Testis (tissue), 3 donors: ENCODE results near the gene ADD3. TPM values are rescaled to one million over a fixed set of nuclear protein-coding genes. Genes with fewer than 3 reads are reported as not detected.

Source experiments
- DNase-seq: peaks from one replicate; pipeline ENCODE4 v3.0.0-alpha.2; 2019
- H3K27ac ChIP-seq, 2 donors: fragments of 200-600 bp; sonication (generic); one replicate each; pipeline ENCODE4 v1.5.1; 2019
- H3K27me3 ChIP-seq: fragments of 200-600 bp; sonication (generic); one replicate; pipeline ENCODE4 v1.5.1; 2019
- H3K36me3 ChIP-seq: fragments of 200-600 bp; sonication (generic); one replicate; pipeline ENCODE4 v1.5.1; 2017; ENCODE audit warnings: low read depth; ENCODE audit errors: missing control alignments
- H3K4me1 ChIP-seq: fragments of 200-600 bp; sonication (generic); one replicate; pipeline ENCODE4 v1.5.1; 2019
- H3K4me3 ChIP-seq, 2 donors: fragments of 200-600 bp; sonication (generic); one replicate each; pipeline ENCODE4 v1.5.1; 2017 to 2019
- H3K9me3 ChIP-seq: fragments of 200-600 bp; sonication (generic); one replicate; pipeline ENCODE4 v1.5.1; 2017
- POLR2A ChIP-seq: fragments of 450-650 bp; IDR thresholded peaks from one replicate; pipeline ENCODE4 v1.6.1; 2017; ENCODE audit warnings: antibody characterized with exemption, mild to moderate bottlenecking, moderate library complexity
- WGBS, 2 donors: methylation state at CpG; one replicate each; pipeline ENCODE4 v1.1.5; 2018; 5-methylcytosine and 5-hydroxymethylcytosine counted together
- intact Hi-C: fragments of 100-400 bp; cut with DNase I; formaldehyde crosslinking; loops from one replicate; pipeline ENCODE4 v1.15.1; 2023; ENCODE audit warnings: low total_unique reads
- polyA plus RNA-seq: library from polyadenylated mRNA; stranded (reverse); fragments of 350-450 nt; fragmentation: Illumina TruSeq; extraction: RNeasy Lipid Tissue Mini Kit (QIAGEN cat#74804); gene quantifications from one replicate; pipeline ENCODE4 v1.2.3, GENCODE V29; 2014; ENCODE audit warnings: low read depth, low replicate concordance; ENCODE audit not compliant: insufficient read depth
- total RNA-seq, 2 donors: library from RNA; depleted of rRNA; stranded (reverse); fragments of >200 nt; gene quantifications; one replicate each; pipeline ENCODE4 v1.2.3, GENCODE V29; 2016
- TF ChIP-seq, protein P1 (sequence below), 3 experiments: fragments of 450-650 bp in 2 of 3; fragments of 200-600 bp in 1 of 3; sonication (generic) in 1 of 3; IDR thresholded peaks; one replicate each; pipeline ENCODE4 v1.5.1; 2016 to 2019; ENCODE audit warnings: antibody characterized with exemption in 3 of 3, mild to moderate bottlenecking in 2 of 3, moderate library complexity in 1 of 3

The ADD3 gene
- total and polyA plus RNA-seq, 3 donors from 2014 or later: 155 to 394 (median 240) TPM

DNA sequence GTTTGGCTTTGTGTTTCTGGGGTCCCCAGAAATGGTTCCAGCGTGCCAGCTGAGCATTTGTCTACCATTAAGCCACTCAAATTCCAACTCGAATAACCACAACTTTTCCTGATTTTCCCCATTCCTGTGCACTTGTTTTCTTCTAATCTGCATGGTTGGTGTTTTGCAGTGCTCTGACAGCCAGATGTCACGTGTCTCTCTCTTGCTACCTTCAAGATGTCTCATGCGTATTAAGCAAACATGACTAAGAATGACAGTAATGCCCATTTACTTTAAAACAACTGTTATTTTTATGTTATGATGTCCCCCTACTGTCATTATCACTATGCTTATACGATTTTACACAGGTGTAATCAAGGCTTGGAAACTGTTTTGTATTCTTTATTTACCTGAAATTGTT is 164.4 kb downstream of the ADD3 start:
- no peak for DNase-seq
- Histone ChIP-seq H3K36me3 (no peaks in the 10 kb centered on the region), H3K27me3 (no peaks in the 10 kb centered on the region), H3K4me1 (peaks cover 9% of the 10 kb centered on the region), H3K9me3 (no peaks in the 10 kb centered on the region), H3K27ac (no peak overlapping the region), H3K4me3 (no peak overlapping the region)
- TF ChIP-seq POLR2A: no peak
- TF ChIP-seq, protein P1, sequence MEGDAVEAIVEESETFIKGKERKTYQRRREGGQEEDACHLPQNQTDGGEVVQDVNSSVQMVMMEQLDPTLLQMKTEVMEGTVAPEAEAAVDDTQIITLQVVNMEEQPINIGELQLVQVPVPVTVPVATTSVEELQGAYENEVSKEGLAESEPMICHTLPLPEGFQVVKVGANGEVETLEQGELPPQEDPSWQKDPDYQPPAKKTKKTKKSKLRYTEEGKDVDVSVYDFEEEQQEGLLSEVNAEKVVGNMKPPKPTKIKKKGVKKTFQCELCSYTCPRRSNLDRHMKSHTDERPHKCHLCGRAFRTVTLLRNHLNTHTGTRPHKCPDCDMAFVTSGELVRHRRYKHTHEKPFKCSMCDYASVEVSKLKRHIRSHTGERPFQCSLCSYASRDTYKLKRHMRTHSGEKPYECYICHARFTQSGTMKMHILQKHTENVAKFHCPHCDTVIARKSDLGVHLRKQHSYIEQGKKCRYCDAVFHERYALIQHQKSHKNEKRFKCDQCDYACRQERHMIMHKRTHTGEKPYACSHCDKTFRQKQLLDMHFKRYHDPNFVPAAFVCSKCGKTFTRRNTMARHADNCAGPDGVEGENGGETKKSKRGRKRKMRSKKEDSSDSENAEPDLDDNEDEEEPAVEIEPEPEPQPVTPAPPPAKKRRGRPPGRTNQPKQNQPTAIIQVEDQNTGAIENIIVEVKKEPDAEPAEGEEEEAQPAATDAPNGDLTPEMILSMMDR (IDR thresholded peaks at IDR 0.05): no peak
- intact Hi-C loops: no loop called here
- WGBS, 2 donors: 89 to 90% methylated on average over 5 of the region's 5 CpGs

GRCh38 chr10:110174201-110174600 is 166.4 kb downstream of the ADD3 start:
- Histone ChIP-seq H3K27ac (no peak overlapping the region), H3K36me3 (no peaks in the 10 kb centered on the region), H3K9me3 (no peaks in the 10 kb centered on the region), H3K4me1 (peaks cover 3% of the 10 kb centered on the region), H3K4me3 (no peak overlapping the region), H3K27me3 (no peaks in the 10 kb centered on the region)
- intact Hi-C loops: no loop called here
- no peak for DNase-seq
- TF ChIP-seq POLR2A: no peak
- TF ChIP-seq, protein P1 (IDR thresholded peaks at IDR 0.05): no peak

DNA sequence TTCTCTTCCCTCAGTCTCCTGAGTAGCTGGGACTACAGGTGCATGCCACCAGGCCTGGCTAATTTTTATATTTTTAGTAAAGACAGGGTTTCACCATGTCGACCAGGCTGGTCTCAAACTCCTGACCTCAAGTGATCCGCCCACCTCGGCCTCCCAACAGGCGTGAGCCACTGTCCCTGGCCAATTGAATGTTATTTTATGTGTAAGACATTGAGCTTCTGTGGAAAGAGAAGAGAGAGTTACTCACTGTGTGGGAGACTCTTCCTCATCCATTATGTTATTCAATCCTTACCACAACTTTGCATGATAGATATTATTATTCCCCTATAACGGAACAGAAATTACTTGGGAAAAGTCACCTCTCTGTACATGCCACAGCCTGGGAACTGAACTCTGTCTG is 167.0 kb downstream of the ADD3 start:
- TF ChIP-seq, protein P1 (IDR thresholded peaks at IDR 0.05): no peak
- TF ChIP-seq POLR2A: no peak
- 90 to 93% methylated on average over 5 of the region's 5 CpGs for WGBS, 2 donors
- Histone ChIP-seq H3K4me1 (peaks cover 3% of the 10 kb centered on the region), H3K27me3 (no peaks in the 10 kb centered on the region), H3K27ac (no peak overlapping the region), H3K4me3 (no peak overlapping the region), H3K9me3 (no peaks in the 10 kb centered on the region), H3K36me3 (no peaks in the 10 kb centered on the region)
- intact Hi-C loops: no loop called here
- no peak for DNase-seq

DNA sequence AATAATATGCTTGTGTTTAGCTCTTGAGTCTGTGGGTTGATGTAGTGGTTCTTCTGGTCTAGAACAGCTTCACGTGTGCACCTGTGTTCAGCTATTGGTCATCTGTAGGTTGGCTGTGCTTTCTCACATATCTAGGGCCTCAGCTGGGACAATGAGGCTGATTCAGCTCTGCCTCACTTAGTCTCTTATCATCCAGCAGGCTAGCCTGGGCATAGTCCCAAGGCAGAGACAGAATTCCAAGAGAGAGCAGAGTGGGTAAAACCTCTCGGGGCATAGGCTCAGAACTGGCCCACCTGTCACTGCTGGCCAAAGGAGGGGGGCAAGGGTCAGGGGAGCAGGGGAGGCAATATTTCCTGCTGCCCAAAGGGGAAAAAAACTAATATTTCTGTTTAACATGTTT is 167.6 kb downstream of the ADD3 start:
- intact Hi-C loops: no loop called here
- no peaks in the 10 kb centered on the region for H3K4me1 ChIP-seq
- peak; percentile 54 for DNase-seq
- H3K36me3 ChIP-seq: no peaks in the 10 kb centered on the region
- 65 to 69% methylated on average over 2 of the region's 2 CpGs for WGBS, 2 donors
- no peak overlapping the region for H3K4me3 ChIP-seq
- TF ChIP-seq, protein P1 (IDR thresholded peaks at IDR 0.05): no peak
- no peak for TF ChIP-seq POLR2A
- no peak overlapping the region for H3K27ac ChIP-seq
- no peaks in the 10 kb centered on the region for H3K27me3 ChIP-seq
- no peaks in the 10 kb centered on the region for H3K9me3 ChIP-seq

DNA sequence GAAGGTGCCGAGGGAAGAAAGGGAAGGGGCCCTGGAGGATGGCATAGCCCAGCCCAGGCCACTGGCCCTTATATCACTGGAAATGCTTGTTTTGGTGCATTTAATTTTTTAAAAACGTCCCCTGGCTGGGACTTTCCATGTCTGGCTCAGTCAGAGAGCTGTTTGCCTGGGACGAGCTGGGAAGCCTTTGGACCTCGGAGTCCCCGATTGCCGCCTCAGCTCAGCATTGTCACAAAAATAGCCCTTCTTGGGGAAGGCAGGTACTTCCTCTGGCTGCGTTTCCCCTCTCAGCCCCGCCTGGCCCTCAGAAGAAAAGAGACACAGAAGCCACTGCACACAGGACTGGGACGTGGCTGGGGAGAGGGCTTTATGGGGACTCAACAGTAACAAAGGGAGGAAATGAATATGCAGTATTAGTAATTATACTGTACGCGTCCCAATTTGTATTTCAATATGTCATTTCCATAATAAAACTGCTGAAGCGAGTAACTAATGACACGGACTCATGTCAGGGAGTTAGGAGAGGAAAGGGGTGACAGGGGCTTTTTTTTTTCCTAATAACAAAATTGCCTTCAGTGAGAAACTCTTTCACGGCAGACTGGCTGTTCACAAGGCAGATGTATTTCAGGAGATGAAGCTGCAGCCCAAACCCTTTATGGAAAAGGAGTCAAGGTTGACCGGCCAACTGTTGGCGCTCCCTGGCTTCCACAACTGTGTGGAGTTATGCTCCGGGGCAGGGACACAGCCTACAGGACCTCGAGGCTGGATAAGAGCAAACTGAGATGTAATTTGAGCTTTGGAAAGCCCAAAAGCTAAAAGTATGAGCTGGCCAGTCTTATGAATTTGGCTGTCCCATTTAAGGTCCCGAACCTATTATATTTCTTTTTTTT is 168.6 kb downstream of the ADD3 start:
- intact Hi-C loops: no loop called here

More for the DNA sequence above, 168.6 kb downstream of the ADD3 start:
- WGBS, 2 donors: 22 to 43% methylated on average over 19 of the region's 19 CpGs
- Histone ChIP-seq H3K36me3 (no peaks in the 10 kb centered on the region), H3K4me3 (peak overlapping the region in 1 of 2 donors; percentile 6), H3K4me1 (no peaks in the 10 kb centered on the region), H3K9me3 (no peaks in the 10 kb centered on the region), H3K27me3 (no peaks in the 10 kb centered on the region), H3K27ac (no peak overlapping the region)
- peak; percentile 47 for DNase-seq
- TF ChIP-seq POLR2A: no peak
- TF ChIP-seq, protein P1 (IDR thresholded peaks at IDR 0.05): no peak
